Renal cortex interstitium (tissue), 11 donors: ENCODE results near the gene GRK5. TPM values are rescaled to one million over a fixed set of nuclear protein-coding genes. Genes with fewer than 3 reads are reported as not detected.

Experiments
- DNase-seq, 11 donors: peaks; one replicate each; pipeline ENCODE4 v3.0.0-alpha.2; 2013; ENCODE audit warnings: low read depth in 9 of 11, low spot score in 4 of 11; ENCODE audit errors: extremely low read depth in 1 of 11
- polyA plus RNA-seq, 3 donors: library from polyadenylated mRNA; unstranded; fragments of 120-200 nt; gene quantifications; one replicate each; pipeline ENCODE4 v1.2.1, GENCODE V29; 2013; ENCODE audit not compliant: insufficient read length in 3 of 3

The GRK5 gene
- polyA plus RNA-seq, 3 donors = 16.7 to 19.1 (median 17.5) TPM

GRCh38 chr10:119304541-119304940 lies 97.2 kb downstream of the GRK5 start:
- DNase-seq = no peak

GRCh38 chr10:119305860-119306513 lies 98.6 kb downstream of the GRK5 start:
- DNase-seq = no peak

GRCh38 chr10:119306514-119306951 lies 99.2 kb downstream of the GRK5 start:
- DNase-seq = no peak

- DNase-seq = no peak
Observed at GRCh38 chr10:119306986-119307392, 99.6 kb downstream of the GRK5 start.

GRCh38 chr10:119308089-119308488 lies 100.7 kb downstream of the GRK5 start:
- DNase-seq = no peak

- DNase-seq = no peak
Observed at GRCh38 chr10:119308551-119309422, 101.4 kb downstream of the GRK5 start.

- no peak for DNase-seq
Observed at GRCh38 chr10:119309423-119309770, 102.0 kb downstream of the GRK5 start.

- no peak for DNase-seq
Observed at GRCh38 chr10:119310806-119311205, 103.4 kb downstream of the GRK5 start.

- DNase-seq = no peak
Observed at GRCh38 chr10:119312241-119312640, 104.9 kb downstream of the GRK5 start.

GRCh38 chr10:119313024-119313423 lies 105.7 kb downstream of the GRK5 start:
- DNase-seq = no peak

- no peak for DNase-seq
Observed at GRCh38 chr10:119313644-119314043, 106.3 kb downstream of the GRK5 start.

GRCh38 chr10:119314061-119314460 lies 106.7 kb downstream of the GRK5 start:
- DNase-seq = no peak

- DNase-seq = no peak
Observed at GRCh38 chr10:119314486-119314885, 107.1 kb downstream of the GRK5 start.

- DNase-seq = peak in 1 of 11 donors; percentile 33
Observed at GRCh38 chr10:119315128-119316001, 108.0 kb downstream of the GRK5 start.

GRCh38 chr10:119316002-119316358 lies 108.6 kb downstream of the GRK5 start:
- DNase-seq = no peak

GRCh38 chr10:119316729-119317097 lies 109.3 kb downstream of the GRK5 start:
- DNase-seq = no peak

GRCh38 chr10:119318411-119319160 lies 111.2 kb downstream of the GRK5 start:
- DNase-seq = no peak

- DNase-seq = no peak
Observed at GRCh38 chr10:119319161-119319919, 112.0 kb downstream of the GRK5 start.
